HepG2 (cell line): ENCODE results near the gene EXOC6B. TPM values are rescaled to one million over a fixed set of nuclear protein-coding genes. Genes with fewer than 3 reads are reported as not detected.
A peak's percentile ranks its signal among the peaks of the same experiment; 100 is the strongest.

Source experiments
- ATAC-seq: fragments of 200-7000 bp; cut with Tn5 transposase; 3 replicates; pipeline ENCODE4 v1.9.1; 2020; ENCODE audit warnings: mild to moderate bottlenecking, moderate library complexity
- BruUV-seq: library from RNA; stranded (reverse); fragments of 400-500 nt; replicated peaks from 2 replicates; lab custom pipeline; 2021; lab: Mats Ljungman, UMichigan
- CTCF ChIA-PET: fragments of 300-600 bp; formaldehyde crosslinking; extraction: SDS; loops from one replicate; lab custom pipeline; 2021; ENCODE audit warnings: low total read pairs, inconsistent platforms, low intra/inter-chr PET ratio; lab: Yijun Ruan, JAX
- POLR2A ChIA-PET: fragments of 350-600 bp; sonication (Branson Sonifier 250); formaldehyde crosslinking; loops from one replicate; lab custom pipeline; 2020; ENCODE audit warnings: antibody characterized with exemption, inconsistent platforms; lab: Yijun Ruan, JAX
- DNase-seq: peaks from one replicate; pipeline ENCODE4 v3.0.0-alpha.2; 2015; ENCODE audit warnings: low spot score
- FAIRE-seq: peaks from 3 replicates; lab custom pipeline; 2011; peaks lifted over from hg19 to GRCh38; lab: Jason Lieb, UNC
- H2AFZ ChIP-seq: one replicate; pipeline ENCODE4 v1.6.1; 2011; ENCODE audit warnings: low read length, inconsistent platforms
- H3K27ac ChIP-seq: fragments of 300-600 bp; 3 replicates; pipeline ENCODE4 v1.8.0; 2011; ENCODE audit warnings: mixed run types, mild to moderate bottlenecking, mixed read lengths, low read length, inconsistent platforms; ENCODE audit not compliant: insufficient read depth; ENCODE audit errors: extremely low read length
- H3K27me3 ChIP-seq, 2 experiments: fragments of 200-600 bp in 1 of 2; 2 replicates in 1 of 2; 3 replicates in 1 of 2; pipeline versions ENCODE4 v1.6.0 to v1.8.0; 2011; ENCODE audit warnings: low read length in 2 of 2, mild to moderate bottlenecking in 2 of 2, moderate library complexity in 2 of 2, inconsistent platforms in 1 of 2; ENCODE audit not compliant: insufficient read depth in 2 of 2, control insufficient read depth in 1 of 2
- H3K36me3 ChIP-seq, 2 experiments: fragments of 200-600 bp in 1 of 2; replicated peaks in 1 of 2; 2 replicates in 1 of 2; 3 replicates in 1 of 2; pipeline versions ENCODE4 v1.5.1 to v1.8.0; 2011; ENCODE audit warnings: low read length in 2 of 2, inconsistent platforms in 1 of 2; ENCODE audit not compliant: insufficient read depth in 2 of 2, control insufficient read depth in 1 of 2
- H3K4me1 ChIP-seq: 2 replicates; pipeline ENCODE4 v1.5.1; 2012; ENCODE audit warnings: low read length, inconsistent platforms; ENCODE audit not compliant: insufficient read depth
- H3K4me2 ChIP-seq: 2 replicates; pipeline ENCODE4 v1.6.0; 2011; ENCODE audit warnings: low read depth, low read length, inconsistent platforms
- H3K4me3 ChIP-seq, 3 experiments: fragments of 200-600 bp in 1 of 3; sonication (generic), shearing (Covaris generic) in 1 of 3; replicated peaks in 1 of 3; 2 replicates each; pipeline ENCODE4 v1.5.1; 2011 to 2016; ENCODE audit warnings: low read length in 3 of 3, inconsistent platforms in 2 of 3, low read depth in 2 of 3, mild to moderate bottlenecking in 2 of 3, control low read depth in 1 of 3, mixed read lengths in 1 of 3; ENCODE audit not compliant: insufficient read depth in 1 of 3
- H3K79me2 ChIP-seq: one replicate; pipeline ENCODE4 v1.6.1; 2011; ENCODE audit warnings: low read length, inconsistent platforms; ENCODE audit not compliant: insufficient read depth
- H3K9ac ChIP-seq: 2 replicates; pipeline ENCODE4 v1.6.0; 2011; ENCODE audit warnings: mild to moderate bottlenecking, low read depth, low read length, inconsistent platforms; ENCODE audit not compliant: insufficient read depth
- H3K9me3 ChIP-seq: 2 replicates; pipeline ENCODE4 v1.5.1; 2012; ENCODE audit warnings: mild to moderate bottlenecking, low read length
- H4K20me1 ChIP-seq: 2 replicates; pipeline ENCODE4 v1.6.0; 2011; ENCODE audit warnings: inconsistent platforms, mild to moderate bottlenecking, low read length, moderate library complexity; ENCODE audit not compliant: insufficient read depth
- ATAD3A ChIP-seq: sonication (generic); formaldehyde crosslinking; IDR thresholded peaks from 2 replicates; pipeline ENCODE4 v1.4.0; 2020; ENCODE audit warnings: missing genetic modification reagents
- JUN ChIP-seq: sonication (generic); formaldehyde crosslinking; IDR thresholded peaks from 2 replicates; pipeline ENCODE4 v1.4.0; 2020; ENCODE audit warnings: mild to moderate bottlenecking, missing genetic modification reagents
- ZBTB26 ChIP-seq: IDR thresholded peaks from 2 replicates; pipeline ENCODE4 v1.6.1; 2016; ENCODE audit warnings: missing compliant biosample characterization, missing genetic modification reagents, borderline replicate concordance
- WGBS: methylation state at CpG from one replicate; pipeline ENCODE4 v1.1.6; 2017; ENCODE audit warnings: low lambda C conversion rate; 5-methylcytosine and 5-hydroxymethylcytosine counted together
- in situ Hi-C: cut with HindIII; loops from 2 replicates; pipeline ENCODE4 v1.10.0; 2017; ENCODE audit warnings: low pct_unique_long_range_greater_than_20kb; ENCODE audit not compliant: extremely low pct_ligation_motif_present
- intact Hi-C: fragments of 100-400 bp; cut with micrococcal nuclease; formaldehyde crosslinking; loops from one replicate; pipeline ENCODE4 v1.10.0; 2022; ENCODE audit not compliant: unreplicated experiment
- polyA plus RNA-seq, 8 experiments: library from polyadenylated mRNA; depleted of rRNA in 3 of 8; stranded (reverse) in 7 of 8; unstranded in 1 of 8; fragments of >200 nt; fragmentation: Illumina TruSeq in 4 of 8; extraction: Trizol in 4 of 8; gene quantifications; 2 replicates each; pipeline versions ENCODE4 v1.2.1 to v1.2.3, GENCODE V29; 2011 to 2016; ENCODE audit warnings: low read depth in 4 of 8, missing spikeins in 1 of 8, mixed read lengths in 1 of 8; ENCODE audit not compliant: insufficient read depth in 1 of 8
- total RNA-seq, 5 experiments: library from RNA; depleted of rRNA; stranded (reverse); fragments of >200 nt; fragmentation: Illumina TruSeq; extraction: Trizol; gene quantifications; 2 replicates each; pipeline ENCODE4 v1.2.3, GENCODE V29; 2016; ENCODE audit warnings: low read depth in 1 of 5
- TF ChIP-seq, protein P1 (sequence below): sonication (generic); formaldehyde crosslinking; IDR thresholded peaks from 2 replicates; pipeline ENCODE4 v1.8.1; 2023; ENCODE audit warnings: mild to moderate bottlenecking, missing genetic modification reagents

EXOC6B gene
- total and polyA plus RNA-seq, 2 of the 13 experiments (the other 11 are each of a cell fraction or from before 2014, with no cell fraction given): 9.1 to 15.9 TPM

- Histone ChIP-seq H2AFZ (no peak overlapping the region), H3K27me3 (peaks cover 36 to 93% of the 10 kb centered on the region in 2 experiments), H3K4me1 (peaks cover 24% of the 10 kb centered on the region), H4K20me1 (peaks cover 14% of the 10 kb centered on the region; the same call in 1 of the 2 replicates), H3K79me2 (no peaks in the 10 kb centered on the region), H3K27ac (no peak overlapping the region), H3K4me3 (no peak overlapping the region), H3K4me2 (no peak overlapping the region), H3K36me3 (no peaks in the 10 kb centered on the region), H3K9ac (no peak overlapping the region), H3K9me3 (peaks cover 7% of the 10 kb centered on the region; the same call in 1 of the 2 replicates)
- BruUV-seq: no TSS peak
- 0 out of 2 replicates have a peak, but pooled peaks have one; percentile 17 for TF ChIP-seq ATAD3A (CRISPR knock-in tag)
- TF ChIP-seq, protein P1, sequence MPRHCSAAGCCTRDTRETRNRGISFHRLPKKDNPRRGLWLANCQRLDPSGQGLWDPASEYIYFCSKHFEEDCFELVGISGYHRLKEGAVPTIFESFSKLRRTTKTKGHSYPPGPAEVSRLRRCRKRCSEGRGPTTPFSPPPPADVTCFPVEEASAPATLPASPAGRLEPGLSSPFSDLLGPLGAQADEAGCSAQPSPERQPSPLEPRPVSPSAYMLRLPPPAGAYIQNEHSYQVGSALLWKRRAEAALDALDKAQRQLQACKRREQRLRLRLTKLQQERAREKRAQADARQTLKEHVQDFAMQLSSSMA: 0 out of 2 replicates have a peak, but pooled peaks have one; percentile 7
- no peak for TF ChIP-seq JUN
- TF ChIP-seq ZBTB26 (CRISPR knock-in tag): peak; percentile 5; the same call in 1 of the 2 replicates
- CTCF ChIA-PET: interaction anchor here (0.7 to 3.4 kb wide), 8 partner anchors 14 to 605 kb away, joined by 3 to 56 read pairs (median 8); no protein-coding TSS in a partner anchor
- 36% methylated on average over 2 of the region's 2 CpGs for WGBS
- DNase-seq (no peak), ATAC-seq (no peak), FAIRE-seq (no peak)
- in situ Hi-C loops: loop anchor here (5.0 kb wide), 4 partner anchors 224 to 604 kb away; no protein-coding TSS in a partner anchor
- POLR2A ChIA-PET: interaction anchor here (1.0 kb wide), 1 partner anchor 227 kb away, joined by 9 read pairs; no protein-coding TSS in a partner anchor
- intact Hi-C loops: loop anchor here (1.0 to 5.0 kb wide), 8 partner anchors 46 to 606 kb away; no protein-coding TSS in a partner anchor
These were observed 674.9 kb downstream of the EXOC6B start for GRCh38 chr2:72150861-72151356.
